ENCODE measurements around the gene HK1. TPM values are rescaled to one million over a fixed set of nuclear protein-coding genes. Genes with fewer than 3 reads are reported as not detected.

HK1 gene
- total and polyA plus RNA-seq, 10 donors: 19.0 to 108 (median 63.4) TPM

DNA sequence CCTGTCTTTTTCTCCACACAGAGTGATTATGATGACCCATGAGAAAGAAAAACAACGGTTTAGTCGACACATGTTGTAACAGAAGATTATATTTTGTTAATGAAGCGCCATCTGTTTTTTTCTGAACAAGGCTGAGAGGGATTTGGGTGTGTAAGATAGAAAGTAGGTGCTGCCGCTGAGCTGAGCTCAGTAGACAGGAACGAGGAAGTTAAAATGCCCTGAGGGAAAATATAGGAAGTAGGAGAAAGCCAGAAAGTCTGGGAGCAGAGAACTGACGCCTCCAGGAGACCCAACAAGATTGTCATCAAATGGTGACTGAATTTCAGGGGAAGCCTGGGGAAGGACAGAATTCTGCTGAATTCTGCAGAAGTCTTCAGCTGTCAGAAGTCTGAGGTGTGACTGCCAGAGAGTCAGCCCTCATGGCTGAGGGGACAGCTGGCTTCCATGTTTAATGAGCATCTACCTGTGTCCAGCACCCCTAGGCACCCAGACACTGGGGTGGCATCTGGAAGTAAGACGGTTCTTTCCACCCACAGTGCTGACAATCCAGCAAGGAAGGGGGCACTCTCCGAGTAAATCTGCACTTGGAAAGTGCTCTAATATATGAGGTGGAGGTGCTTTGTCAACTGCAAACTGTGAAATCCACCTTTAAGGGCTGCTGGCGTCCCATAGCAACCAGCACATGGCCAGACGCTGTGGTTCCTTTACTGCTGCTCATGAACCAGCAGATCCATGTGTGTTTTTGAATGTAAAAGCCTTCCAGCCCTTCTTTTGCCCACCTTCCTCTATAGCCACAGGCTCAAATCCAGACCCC is 160.4 kb downstream of the HK1 start:
- intact Hi-C loops (cut with DNase I; ENCODE audit: low total_unique reads): no loop called here
- no peaks in the 10 kb centered on the region for H3K27me3 ChIP-seq (replicated peaks in 1 of 7)
- no peak overlapping the region for H3K4me3 ChIP-seq
- TF ChIP-seq POLR2AphosphoS5 (IDR thresholded peaks at IDR 0.05) (no peak), CTCF (IDR thresholded peaks at IDR 0.05 in 8 of 11, conservative IDR thresholded peaks at IDR 0.05 in 3 of 11) (no peak), POLR2A (IDR thresholded peaks at IDR 0.05) (no peak)
- H3K27ac ChIP-seq: no peak overlapping the region
- no peaks in the 10 kb centered on the region for H3K36me3 ChIP-seq
- peaks cover 0 to 22% (median 7%) of the 10 kb centered on the region in 6 donors for H3K4me1 ChIP-seq
- WGBS, 5 donors: 44 to 51% (median 47%) methylated on average over 10 of the region's 10 CpGs
- DNase-seq: peak; percentile 27
- no peaks in the 10 kb centered on the region for H3K9me3 ChIP-seq

GRCh38 chr10:69439350-69439739 is 161.0 kb downstream of the HK1 start:
- no peak for TF ChIP-seq POLR2AphosphoS5 (IDR thresholded peaks at IDR 0.05)
- no peak for TF ChIP-seq CTCF (IDR thresholded peaks at IDR 0.05 in 8 of 11, conservative IDR thresholded peaks at IDR 0.05 in 3 of 11)
- TF ChIP-seq POLR2A (IDR thresholded peaks at IDR 0.05): no peak
- Histone ChIP-seq H3K27me3 (replicated peaks in 1 of 7) (no peaks in the 10 kb centered on the region), H3K4me1 (peaks cover 0 to 22% (median 7%) of the 10 kb centered on the region in 6 donors), H3K36me3 (no peaks in the 10 kb centered on the region), H3K9me3 (no peaks in the 10 kb centered on the region), H3K4me3 (no peak overlapping the region), H3K27ac (no peak overlapping the region)
- WGBS, 5 donors: 77 to 91% (median 79%) methylated on average over 5 of the region's 5 CpGs
- DNase-seq: peak; percentile 75
- intact Hi-C loops (cut with DNase I; ENCODE audit: low total_unique reads): no loop called here

GRCh38 chr10:69439813-69440506 is 161.7 kb downstream of the HK1 start:
- Histone ChIP-seq H3K27me3 (replicated peaks in 1 of 7) (no peaks in the 10 kb centered on the region), H3K4me1 (peaks cover 0 to 22% (median 7%) of the 10 kb centered on the region in 6 donors), H3K4me3 (no peak overlapping the region), H3K36me3 (no peaks in the 10 kb centered on the region), H3K9me3 (no peaks in the 10 kb centered on the region), H3K27ac (no peak overlapping the region)
- WGBS, 5 donors: 30 to 60% (median 40%) methylated on average over 5 of the region's 5 CpGs
- intact Hi-C loops (cut with DNase I; ENCODE audit: low total_unique reads): no loop called here
- DNase-seq: peak; percentile 51
- TF ChIP-seq POLR2AphosphoS5 (IDR thresholded peaks at IDR 0.05) (no peak), CTCF (IDR thresholded peaks at IDR 0.05 in 8 of 11, conservative IDR thresholded peaks at IDR 0.05 in 3 of 11) (no peak), POLR2A (IDR thresholded peaks at IDR 0.05) (no peak)

- Histone ChIP-seq H3K27me3 (replicated peaks in 1 of 7) (no peaks in the 10 kb centered on the region), H3K9me3 (no peaks in the 10 kb centered on the region), H3K4me3 (no peak overlapping the region), H3K36me3 (no peaks in the 10 kb centered on the region), H3K4me1 (peaks cover 0 to 23% (median 6%) of the 10 kb centered on the region in 6 donors), H3K27ac (no peak overlapping the region)
- no peak for DNase-seq
- 71 to 95% (median 91%) methylated on average over 1 of the region's 1 CpG for WGBS, 5 donors
- intact Hi-C loops (cut with DNase I; ENCODE audit: low total_unique reads): no loop called here
- TF ChIP-seq POLR2AphosphoS5 (IDR thresholded peaks at IDR 0.05) (no peak), POLR2A (IDR thresholded peaks at IDR 0.05) (no peak), CTCF (IDR thresholded peaks at IDR 0.05 in 8 of 11, conservative IDR thresholded peaks at IDR 0.05 in 3 of 11) (no peak)
Measured at GRCh38 chr10:69443354-69443753, 165.1 kb downstream of the HK1 start.
